Measurements from ENCODE around the gene FGF12.

The FGF12 gene

GRCh38 chr3:192302721-192303120 lies 424.6 kb downstream of the FGF12 start:
- TF ChIP-seq CTCF (IDR thresholded peaks at IDR 0.05; ENCODE audit: control extremely low read depth, extremely low read depth, low read depth, missing control alignments): no peak
- CTCF ChIA-PET: interaction anchor here (1.8 kb wide), 1 partner anchor 12 kb away, joined by 5 read pairs; no protein-coding TSS in a partner anchor
- POLR2A ChIA-PET: interaction anchor here (0.5 kb wide), 1 partner anchor 70 kb away, joined by 3 read pairs; no protein-coding TSS in a partner anchor

DNA sequence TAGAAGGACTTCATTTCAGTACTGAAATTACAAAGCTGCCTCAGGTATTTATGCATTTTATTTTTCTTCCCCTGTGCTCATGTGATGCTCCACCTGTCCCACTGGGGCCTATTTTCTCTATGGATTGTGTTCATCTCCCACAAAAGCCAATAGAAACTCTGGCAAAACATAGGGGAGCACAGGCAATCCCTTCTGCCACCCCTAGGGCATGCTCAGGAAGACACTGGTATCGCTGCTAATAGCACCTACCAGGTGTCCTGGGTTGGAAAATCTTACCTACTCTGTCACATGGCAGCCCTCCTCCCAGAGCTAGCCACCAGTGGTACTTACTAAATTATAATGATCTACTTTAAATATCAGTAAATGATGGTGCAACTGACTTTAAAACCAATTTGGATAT lies 427.4 kb downstream of the FGF12 start:
- CTCF ChIA-PET: no interaction called here
- DNase-seq (ENCODE audit: extremely low spot score): no peak
- POLR2A ChIA-PET: no interaction called here
- TF ChIP-seq CTCF (IDR thresholded peaks at IDR 0.05; ENCODE audit: control extremely low read depth, extremely low read depth, low read depth, missing control alignments): no peak

More at GRCh38 chr3:192302721-192303120, 424.6 kb downstream of the FGF12 start:
- no peak for DNase-seq (ENCODE audit: extremely low spot score)

GRCh38 chr3:192296845-192297244 lies 430.5 kb downstream of the FGF12 start:
- no peak for TF ChIP-seq CTCF (IDR thresholded peaks at IDR 0.05; ENCODE audit: control extremely low read depth, extremely low read depth, low read depth, missing control alignments)
- CTCF ChIA-PET: no interaction called here
- no peak for DNase-seq (ENCODE audit: extremely low spot score)
- POLR2A ChIA-PET: no interaction called here

- ChIA-PET POLR2A (no interaction called here), CTCF (interaction anchor here (1.3 kb wide), 1 partner anchor 15 kb away, joined by 4 read pairs; no protein-coding TSS in a partner anchor)
- TF ChIP-seq CTCF (IDR thresholded peaks at IDR 0.05; ENCODE audit: control extremely low read depth, extremely low read depth, low read depth, missing control alignments): no peak
- no peak for DNase-seq (ENCODE audit: extremely low spot score)
These were observed 442.8 kb downstream of the FGF12 start for GRCh38 chr3:192284443-192285072.

GRCh38 chr3:192281207-192281880 lies 446.0 kb downstream of the FGF12 start:
- TF ChIP-seq CTCF (IDR thresholded peaks at IDR 0.05; ENCODE audit: control extremely low read depth, extremely low read depth, low read depth, missing control alignments): no peak
- ChIA-PET POLR2A (no interaction called here), CTCF (interaction anchor here (1.1 kb wide), 1 partner anchor 14 kb away, joined by 3 read pairs; no protein-coding TSS in a partner anchor)
- DNase-seq (ENCODE audit: extremely low spot score): no peak

DNA sequence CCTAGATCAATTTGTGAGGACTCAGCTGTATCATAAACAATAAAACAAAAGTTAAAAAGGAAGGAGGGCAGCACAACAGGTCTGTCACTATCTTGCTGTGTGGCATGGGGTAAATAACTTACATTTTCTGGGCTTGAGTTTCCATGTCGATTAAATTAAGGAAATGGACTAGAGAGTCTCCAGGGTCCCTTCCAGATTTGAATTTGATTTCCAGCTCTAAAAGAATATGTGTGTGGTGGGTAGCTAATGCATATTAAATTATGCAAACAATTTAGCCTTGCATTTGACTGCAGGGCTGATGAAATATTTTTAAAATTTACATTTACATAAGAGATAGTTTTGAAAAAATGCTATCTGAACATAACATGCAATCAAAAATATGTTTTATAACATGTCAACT lies 447.7 kb downstream of the FGF12 start:
- TF ChIP-seq CTCF (IDR thresholded peaks at IDR 0.05; ENCODE audit: control extremely low read depth, extremely low read depth, low read depth, missing control alignments): no peak
- DNase-seq (ENCODE audit: extremely low spot score): no peak
- CTCF ChIA-PET: interaction anchor here (1.1 kb wide), 1 partner anchor 25 kb away, joined by 3 read pairs; no protein-coding TSS in a partner anchor
- POLR2A ChIA-PET: no interaction called here

All from GM10248 (cell line).